AML-193 (cell line): ENCODE data around the gene KLHDC7A.

ENCODE experiments used
- DNase-seq, 2 experiments: peaks; one replicate each; lab custom pipeline; 2025; lab: John Stamatoyannopoulos, UW

KLHDC7A gene

GRCh38 chr1:18508084-18508483, 27.4 kb downstream of the KLHDC7A start:
- DNase-seq, result no peak

DNA sequence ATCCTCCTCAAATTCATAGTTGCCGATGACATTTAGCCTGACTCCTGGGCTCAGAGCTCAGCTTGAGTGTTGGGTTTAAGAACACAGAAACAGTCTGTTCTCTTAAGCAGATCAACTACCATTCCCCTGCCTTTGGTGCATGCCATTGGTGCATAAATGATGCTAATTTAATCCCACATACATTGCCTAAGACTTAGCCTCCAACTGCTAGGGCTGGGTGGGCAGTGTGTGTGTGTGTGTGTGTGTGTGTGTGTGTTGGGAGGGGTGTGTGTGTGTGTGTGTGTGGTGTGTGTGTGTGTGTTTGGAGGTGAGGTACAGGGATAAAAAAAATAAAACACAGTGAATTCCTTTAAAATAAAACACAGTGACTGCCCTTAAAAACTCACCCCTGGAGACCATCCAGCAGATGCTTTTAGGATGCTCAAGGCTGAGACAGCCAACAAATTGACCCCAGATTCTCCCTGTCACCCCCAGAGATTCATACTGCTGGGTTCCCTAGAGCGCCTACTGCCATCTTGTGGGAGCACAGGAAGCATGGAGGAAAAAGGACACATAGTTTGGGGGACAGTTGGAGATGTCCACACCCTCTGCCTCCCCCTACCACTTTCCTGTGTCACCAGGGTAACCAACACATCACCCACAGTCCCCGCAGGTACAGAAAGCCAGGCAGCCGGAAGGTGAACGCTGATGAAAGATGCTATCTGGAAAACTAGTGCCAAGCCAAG, 30.6 kb downstream of the KLHDC7A start:
- no peak for DNase-seq

DNA sequence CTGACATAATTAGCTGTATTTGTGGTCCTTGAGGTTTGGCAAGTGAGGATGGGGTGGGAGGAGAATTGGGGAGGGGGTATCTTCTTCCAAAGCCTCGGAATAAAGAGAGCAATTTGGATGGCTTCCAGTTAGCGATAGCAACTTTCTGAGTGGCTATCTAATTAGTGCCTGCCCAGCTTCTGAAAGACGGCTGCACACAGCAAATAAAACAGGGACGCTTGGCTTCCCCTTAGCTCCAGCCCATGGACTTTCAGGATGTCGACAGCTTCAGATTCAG, 31.1 kb downstream of the KLHDC7A start:
- no peak for DNase-seq

- DNase-seq, result no peak
Observed at GRCh38 chr1:18512883-18513282, 32.2 kb downstream of the KLHDC7A start.

- DNase-seq, result no peak
Observed at GRCh38 chr1:18513995-18514394, 33.3 kb downstream of the KLHDC7A start.

- no peak for DNase-seq
Observed at GRCh38 chr1:18515120-18515667, 34.5 kb downstream of the KLHDC7A start.

- DNase-seq, result no peak
Observed at GRCh38 chr1:18516473-18516872, 35.7 kb downstream of the KLHDC7A start.

GRCh38 chr1:18526436-18527275, 45.9 kb downstream of the KLHDC7A start:
- DNase-seq, result no peak

DNA sequence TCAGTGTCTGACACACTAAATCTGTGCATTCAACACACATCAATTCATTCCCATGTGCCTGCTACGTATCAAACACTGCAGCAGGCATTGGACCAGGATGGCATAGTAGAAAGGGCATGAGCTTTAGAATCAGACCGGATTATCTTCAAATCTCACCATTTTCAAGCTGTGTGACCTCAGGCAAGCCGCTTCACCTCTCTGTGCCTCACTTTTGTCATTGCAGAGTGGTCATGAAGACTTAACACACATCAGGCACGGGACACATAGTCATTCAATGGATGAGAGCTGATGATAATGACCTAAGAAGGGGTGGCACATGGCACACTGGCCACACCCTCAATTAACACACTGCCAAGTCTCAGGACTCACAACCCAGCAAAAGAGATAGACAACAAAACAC, 46.8 kb downstream of the KLHDC7A start:
- DNase-seq, result no peak

DNA sequence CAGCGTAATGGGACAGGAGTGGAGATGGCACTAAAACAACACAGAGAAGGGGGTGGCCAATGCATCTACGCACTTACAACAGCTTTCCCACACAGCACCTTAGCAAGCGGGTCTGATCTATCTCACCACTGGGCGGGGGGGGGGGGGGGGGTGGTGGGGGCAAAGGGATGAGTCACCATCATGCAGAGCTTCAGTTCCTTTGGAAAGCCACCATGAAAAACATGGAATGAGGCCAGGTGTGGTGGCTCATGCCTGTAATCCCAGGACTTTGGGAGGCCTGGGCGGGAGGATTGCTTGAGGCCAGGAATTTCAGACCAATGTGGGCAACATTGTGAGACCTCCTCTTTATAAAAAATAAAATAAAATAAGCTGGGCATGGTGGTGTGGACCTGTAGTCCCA, 47.2 kb downstream of the KLHDC7A start:
- DNase-seq, result no peak

DNA sequence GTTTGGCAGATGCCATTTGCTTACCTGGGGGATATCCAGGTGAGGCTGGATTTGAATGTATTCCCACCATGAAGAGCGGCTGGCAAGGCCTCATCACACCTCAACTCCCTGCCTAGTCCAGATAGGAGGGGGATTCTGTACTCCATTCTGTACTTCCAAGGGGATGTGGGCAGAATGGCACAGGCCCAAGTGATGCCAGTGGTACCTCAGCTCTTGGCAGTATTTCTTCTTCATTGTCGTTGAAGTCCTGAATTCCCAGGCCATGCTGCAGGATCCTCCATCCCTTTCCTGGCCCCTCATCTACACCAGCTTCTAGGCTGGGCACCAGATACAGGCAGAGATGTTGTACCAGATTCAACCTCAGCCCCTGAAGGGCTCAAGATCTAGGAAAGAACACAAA, 47.9 kb downstream of the KLHDC7A start:
- DNase-seq, result no peak

DNA sequence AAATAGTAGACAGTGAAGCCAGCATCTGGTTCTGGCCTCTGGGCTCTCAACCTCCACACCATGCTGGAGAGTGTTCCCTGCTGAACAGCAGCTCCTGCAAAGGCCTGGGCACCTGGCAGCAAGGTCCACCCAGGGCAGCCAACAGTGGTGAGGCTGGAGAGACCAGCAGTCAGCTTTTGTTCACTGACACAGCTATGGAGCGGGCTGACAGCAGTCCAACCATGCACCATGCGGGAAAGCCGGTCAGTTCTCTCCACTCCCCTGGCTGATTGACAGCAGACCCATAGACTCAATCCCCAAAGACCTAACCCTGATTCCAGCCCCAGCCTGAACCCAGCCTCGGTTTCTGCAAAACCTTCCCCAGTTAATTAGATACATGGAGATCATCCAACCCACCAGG, 49.0 kb downstream of the KLHDC7A start:
- DNase-seq, result no peak

GRCh38 chr1:18530587-18531502, 50.1 kb downstream of the KLHDC7A start:
- no peak for DNase-seq

GRCh38 chr1:18531503-18531845, 50.7 kb downstream of the KLHDC7A start:
- DNase-seq, result no peak

DNA sequence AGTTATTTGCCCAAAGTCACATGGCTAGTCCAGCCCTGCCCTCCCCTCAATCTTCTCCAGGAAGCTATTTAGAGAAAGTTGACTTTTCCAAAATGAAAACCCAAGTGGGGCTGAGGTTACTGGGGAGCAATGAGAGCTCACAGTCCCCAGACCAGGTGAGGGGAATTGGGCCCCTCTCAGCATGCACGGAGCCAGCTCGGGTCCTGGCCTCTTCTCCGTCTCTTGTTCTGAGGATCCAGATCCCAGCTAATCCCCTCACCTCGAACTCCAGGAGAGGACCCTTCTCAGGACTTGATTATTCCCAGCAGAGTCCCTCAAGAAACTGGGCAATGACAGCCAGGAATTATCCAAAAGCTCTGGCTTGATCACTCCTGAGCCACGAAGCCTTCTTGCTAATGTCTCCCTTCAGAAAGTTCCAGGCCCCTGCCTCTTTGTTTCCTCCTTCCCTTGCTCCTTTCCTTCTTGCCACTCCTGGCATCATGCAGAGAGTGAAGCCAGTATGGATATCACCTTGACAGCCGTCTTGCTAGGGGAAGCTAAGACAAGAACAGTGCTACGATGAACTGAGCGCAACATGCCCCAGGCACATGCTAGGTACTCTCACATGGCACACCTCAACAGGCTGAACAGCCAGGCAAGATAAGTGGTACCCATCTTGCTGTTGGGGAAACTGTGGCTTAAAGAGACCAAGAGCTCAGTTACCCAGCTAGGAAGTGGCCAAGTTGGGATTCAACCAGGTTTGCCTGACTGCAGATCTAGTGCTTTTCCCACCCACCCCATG, 51.9 kb downstream of the KLHDC7A start:
- DNase-seq, result no peak

DNA sequence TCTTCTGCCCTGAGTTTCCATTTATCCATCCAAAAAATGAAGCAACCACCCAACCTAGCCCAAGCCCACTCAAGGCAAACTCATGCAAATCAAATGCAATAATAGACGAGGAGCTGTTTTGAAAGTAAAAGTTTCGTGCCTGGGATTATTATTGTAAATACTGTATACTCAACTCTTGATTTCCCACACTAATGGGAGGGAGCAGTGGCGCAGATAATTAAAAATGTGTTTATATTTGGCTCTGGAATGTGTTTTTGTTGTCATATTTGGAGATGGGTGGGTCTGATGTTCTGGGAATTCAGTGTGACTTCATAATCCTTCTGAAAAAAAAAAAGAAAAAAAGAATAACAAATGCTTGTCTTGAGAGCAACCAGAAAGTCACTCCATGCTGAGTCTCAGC, 52.5 kb downstream of the KLHDC7A start:
- no peak for DNase-seq

DNA sequence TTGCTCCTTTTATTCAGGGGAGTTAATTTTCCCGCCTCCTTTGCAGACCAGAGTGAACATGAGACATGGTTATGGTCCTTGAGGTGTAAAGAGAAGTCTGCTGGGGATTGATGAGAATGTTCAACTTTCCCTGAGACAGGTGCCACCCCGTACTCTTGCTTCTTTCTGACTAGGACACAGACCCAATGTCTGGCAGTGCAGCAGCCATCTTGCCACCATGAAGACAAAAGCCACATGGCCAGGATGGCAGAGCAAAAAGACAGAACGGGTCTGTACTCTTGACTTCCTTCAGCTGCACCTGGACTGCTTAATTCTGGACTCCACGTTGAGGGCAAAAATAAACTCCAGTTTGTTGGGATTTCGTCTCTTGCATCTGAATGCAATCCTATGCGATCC, 54.1 kb downstream of the KLHDC7A start:
- no peak for DNase-seq
